ENCODE data around the gene RMRP. TPM values are rescaled to one million over a fixed set of nuclear protein-coding genes. Genes with fewer than 3 reads are reported as not detected.

The RMRP gene
- total and polyA plus RNA-seq, 9 donors = 19,485 TPM; not detected in 8

DNA sequence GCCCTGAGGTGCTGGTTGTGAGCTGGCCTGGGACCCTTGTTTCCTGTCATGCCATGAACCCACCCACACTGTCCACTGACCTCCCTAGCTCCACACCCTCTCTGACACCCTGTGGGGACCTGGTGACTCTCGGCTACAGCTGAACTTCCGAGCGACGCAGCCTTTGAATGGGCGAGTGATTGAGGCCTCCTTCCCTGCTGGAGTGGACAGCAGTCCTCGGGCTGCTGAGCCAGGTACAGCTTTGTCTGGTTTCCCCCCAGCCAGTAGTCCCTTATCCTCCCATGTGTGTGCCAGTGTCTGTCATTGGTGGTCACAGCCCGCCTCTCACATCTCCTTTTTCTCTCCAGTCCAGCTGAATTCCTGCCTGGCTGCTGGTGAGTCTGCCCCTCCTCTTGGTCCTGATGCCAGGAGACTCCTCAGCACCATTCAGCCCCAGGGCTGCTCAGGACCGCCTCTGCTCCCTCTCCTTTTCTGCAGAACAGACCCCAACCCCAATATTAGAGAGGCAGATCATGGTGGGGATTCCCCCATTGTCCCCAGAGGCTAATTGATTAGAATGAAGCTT is 22.0 kb upstream of the RMRP start:
- Histone ChIP-seq H3K4me1 (ENCODE audit: control insufficient read depth, insufficient read depth, low read length) (peaks cover 20% of the 10 kb centered on the region), H3K27me3 (ENCODE audit: control insufficient read depth, insufficient read depth, low read length) (peaks cover 2% of the 10 kb centered on the region), H3K27ac (ENCODE audit: low read length) (no peak overlapping the region), H3K9me3 (replicated peaks; ENCODE audit: control insufficient read depth, low read depth, low read length) (no peaks in the 10 kb centered on the region), H3K36me3 (ENCODE audit: control insufficient read depth, insufficient read depth, low read length) (peaks cover 32% of the 10 kb centered on the region), H3K4me3 (ENCODE audit: low read length) (no peak overlapping the region)
- WGBS (ENCODE audit: insufficient coverage) = 80% methylated on average over 7 of the region's 8 CpGs
- DNase-seq = no peak

DNA sequence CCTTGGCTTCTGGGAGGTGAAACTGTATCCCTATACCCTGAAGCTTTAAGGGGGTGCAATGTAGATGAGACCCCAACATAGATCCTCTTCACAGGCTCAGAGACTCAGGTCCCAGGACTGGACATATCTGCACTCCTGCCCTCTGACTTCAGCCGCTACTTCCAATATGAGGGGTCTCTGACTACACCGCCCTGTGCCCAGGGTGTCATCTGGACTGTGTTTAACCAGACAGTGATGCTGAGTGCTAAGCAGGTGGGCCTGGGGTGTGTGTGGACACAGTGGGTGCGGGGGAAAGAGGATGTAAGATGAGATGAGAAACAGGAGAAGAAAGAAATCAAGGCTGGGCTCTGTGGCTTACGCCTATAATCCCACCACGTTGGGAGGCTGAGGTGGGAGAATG is 21.3 kb upstream of the RMRP start:
- Histone ChIP-seq H3K27me3 (ENCODE audit: control insufficient read depth, insufficient read depth, low read length) (peaks cover 2% of the 10 kb centered on the region), H3K27ac (ENCODE audit: low read length) (no peak overlapping the region), H3K4me1 (ENCODE audit: control insufficient read depth, insufficient read depth, low read length) (peaks cover 19% of the 10 kb centered on the region), H3K36me3 (ENCODE audit: control insufficient read depth, insufficient read depth, low read length) (peaks cover 24% of the 10 kb centered on the region), H3K9me3 (replicated peaks; ENCODE audit: control insufficient read depth, low read depth, low read length) (no peaks in the 10 kb centered on the region), H3K4me3 (ENCODE audit: low read length) (no peak overlapping the region)
- WGBS (ENCODE audit: insufficient coverage) = 89% methylated on average over 3 of the region's 5 CpGs
- DNase-seq = no peak

DNA sequence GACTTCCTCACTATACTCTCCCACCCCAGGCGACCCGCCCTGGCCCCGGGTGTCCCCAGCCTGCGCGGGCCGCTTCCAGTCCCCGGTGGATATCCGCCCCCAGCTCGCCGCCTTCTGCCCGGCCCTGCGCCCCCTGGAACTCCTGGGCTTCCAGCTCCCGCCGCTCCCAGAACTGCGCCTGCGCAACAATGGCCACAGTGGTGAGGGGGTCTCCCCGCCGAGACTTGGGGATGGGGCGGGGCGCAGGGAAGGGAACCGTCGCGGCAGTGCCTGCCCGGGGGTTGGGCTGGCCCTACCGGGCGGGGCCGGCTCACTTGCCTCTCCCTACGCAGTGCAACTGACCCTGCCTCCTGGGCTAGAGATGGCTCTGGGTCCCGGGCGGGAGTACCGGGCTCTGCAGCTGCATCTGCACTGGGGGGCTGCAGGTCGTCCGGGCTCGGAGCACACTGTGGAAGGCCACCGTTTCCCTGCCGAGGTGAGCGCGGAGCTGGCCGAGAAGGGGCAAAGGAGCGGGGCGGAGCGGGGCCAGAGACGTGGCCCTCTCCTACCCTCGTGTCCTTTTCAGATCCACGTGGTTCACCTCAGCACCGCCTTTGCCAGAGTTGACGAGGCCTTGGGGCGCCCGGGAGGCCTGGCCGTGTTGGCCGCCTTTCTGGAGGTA is 18.0 kb upstream of the RMRP start:
- peaks cover 2% of the 10 kb centered on the region for H3K27me3 ChIP-seq (ENCODE audit: control insufficient read depth, insufficient read depth, low read length)
- no peak overlapping the region for H3K27ac ChIP-seq (ENCODE audit: low read length)
- H3K4me1 ChIP-seq (ENCODE audit: control insufficient read depth, insufficient read depth, low read length) = peaks cover 29% of the 10 kb centered on the region
- H3K4me3 ChIP-seq (ENCODE audit: low read length) = peak overlapping the region; percentile 54
- H3K9me3 ChIP-seq (replicated peaks; ENCODE audit: control insufficient read depth, low read depth, low read length) = no peaks in the 10 kb centered on the region
- peak; percentile 76 for DNase-seq
- no peaks in the 10 kb centered on the region for H3K36me3 ChIP-seq (ENCODE audit: control insufficient read depth, insufficient read depth, low read length)
- 1% methylated on average over 46 of the region's 51 CpGs for WGBS (ENCODE audit: insufficient coverage)

DNA sequence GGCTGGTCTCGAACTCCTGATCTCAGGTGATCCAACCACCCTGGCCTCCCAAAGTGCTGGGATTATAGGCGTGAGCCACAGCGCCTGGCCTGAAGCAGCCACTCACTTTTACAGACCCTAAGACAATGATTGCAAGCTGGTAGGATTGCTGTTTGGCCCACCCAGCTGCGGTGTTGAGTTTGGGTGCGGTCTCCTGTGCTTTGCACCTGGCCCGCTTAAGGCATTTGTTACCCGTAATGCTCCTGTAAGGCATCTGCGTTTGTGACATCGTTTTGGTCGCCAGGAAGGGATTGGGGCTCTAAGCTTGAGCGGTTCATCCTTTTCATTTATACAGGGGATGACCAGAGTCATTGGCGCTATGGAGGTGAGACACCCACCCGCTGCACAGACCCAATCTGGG is 17.4 kb upstream of the RMRP start:
- peak overlapping the region; percentile 54 for H3K4me3 ChIP-seq (ENCODE audit: low read length)
- no peaks in the 10 kb centered on the region for H3K9me3 ChIP-seq (replicated peaks; ENCODE audit: control insufficient read depth, low read depth, low read length)
- peaks cover 2% of the 10 kb centered on the region for H3K27me3 ChIP-seq (ENCODE audit: control insufficient read depth, insufficient read depth, low read length)
- no peak overlapping the region for H3K27ac ChIP-seq (ENCODE audit: low read length)
- DNase-seq = no peak
- no peaks in the 10 kb centered on the region for H3K36me3 ChIP-seq (ENCODE audit: control insufficient read depth, insufficient read depth, low read length)
- peaks cover 27% of the 10 kb centered on the region for H3K4me1 ChIP-seq (ENCODE audit: control insufficient read depth, insufficient read depth, low read length)
- 18% methylated on average over 12 of the region's 13 CpGs for WGBS (ENCODE audit: insufficient coverage)

DNA sequence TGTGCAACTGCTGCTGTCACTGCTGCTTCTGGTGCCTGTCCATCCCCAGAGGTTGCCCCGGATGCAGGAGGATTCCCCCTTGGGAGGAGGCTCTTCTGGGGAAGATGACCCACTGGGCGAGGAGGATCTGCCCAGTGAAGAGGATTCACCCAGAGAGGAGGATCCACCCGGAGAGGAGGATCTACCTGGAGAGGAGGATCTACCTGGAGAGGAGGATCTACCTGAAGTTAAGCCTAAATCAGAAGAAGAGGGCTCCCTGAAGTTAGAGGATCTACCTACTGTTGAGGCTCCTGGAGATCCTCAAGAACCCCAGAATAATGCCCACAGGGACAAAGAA is 16.2 kb upstream of the RMRP start:
- H3K4me3 ChIP-seq (ENCODE audit: low read length) = no peak overlapping the region

DNA sequence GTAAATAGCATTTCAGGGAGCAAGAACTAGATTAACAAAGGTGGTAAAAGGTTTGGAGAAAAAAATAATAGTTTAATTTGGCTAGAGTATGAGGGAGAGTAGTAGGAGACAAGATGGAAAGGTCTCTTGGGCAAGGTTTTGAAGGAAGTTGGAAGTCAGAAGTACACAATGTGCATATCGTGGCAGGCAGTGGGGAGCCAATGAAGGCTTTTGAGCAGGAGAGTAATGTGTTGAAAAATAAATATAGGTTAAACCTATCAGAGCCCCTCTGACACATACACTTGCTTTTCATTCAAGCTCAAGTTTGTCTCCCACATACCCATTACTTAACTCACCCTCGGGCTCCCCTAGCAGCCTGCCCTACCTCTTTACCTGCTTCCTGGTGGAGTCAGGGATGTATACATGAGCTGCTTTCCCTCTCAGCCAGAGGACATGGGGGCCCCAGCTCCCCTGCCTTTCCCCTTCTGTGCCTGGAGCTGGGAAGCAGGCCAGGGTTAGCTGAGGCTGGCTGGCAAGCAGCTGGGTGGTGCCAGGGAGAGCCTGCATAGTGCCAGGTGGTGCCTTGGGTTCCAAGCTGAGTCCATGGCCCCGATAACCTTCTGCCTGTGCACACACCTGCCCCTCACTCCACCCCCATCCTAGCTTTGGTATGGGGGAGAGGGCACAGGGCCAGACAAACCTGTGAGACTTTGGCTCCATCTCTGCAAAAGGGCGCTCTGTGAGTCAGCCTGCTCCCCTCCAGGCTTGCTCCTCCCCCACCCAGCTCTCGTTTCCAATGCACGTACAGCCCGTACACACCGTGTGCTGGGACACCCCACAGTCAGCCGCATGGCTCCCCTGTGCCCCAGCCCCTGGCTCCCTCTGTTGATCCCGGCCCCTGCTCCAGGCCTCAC is 15.6 kb upstream of the RMRP start, which contains the start of gene CA9:
Gene CA9, plus strand, starts transcription at position 797 of the 893 bp plus-strand sequence. Its CDS starts 32 bp downstream, at position 829.
- DNase-seq = no peak
- Histone ChIP-seq H3K27ac (ENCODE audit: low read length) (no peak within 1 kb of the TSS), H3K36me3 (ENCODE audit: control insufficient read depth, insufficient read depth, low read length) (no peaks in the 10 kb centered on the region), H3K4me3 (ENCODE audit: low read length) (no peak within 1 kb of the TSS), H3K27me3 (ENCODE audit: control insufficient read depth, insufficient read depth, low read length) (peaks cover 2% of the 10 kb centered on the region), H3K4me1 (ENCODE audit: control insufficient read depth, insufficient read depth, low read length) (peaks cover 32% of the 10 kb centered on the region), H3K9me3 (replicated peaks; ENCODE audit: control insufficient read depth, low read depth, low read length) (no peaks in the 10 kb centered on the region)
- WGBS (ENCODE audit: insufficient coverage) = 19% methylated on average over 8 of the region's 10 CpGs

More for the DNA sequence above, 16.2 kb upstream of the RMRP start:
- H3K27me3 ChIP-seq (ENCODE audit: control insufficient read depth, insufficient read depth, low read length) = peaks cover 2% of the 10 kb centered on the region
- peaks cover 32% of the 10 kb centered on the region for H3K4me1 ChIP-seq (ENCODE audit: control insufficient read depth, insufficient read depth, low read length)
- no peak overlapping the region for H3K27ac ChIP-seq (ENCODE audit: low read length)
- H3K36me3 ChIP-seq (ENCODE audit: control insufficient read depth, insufficient read depth, low read length) = no peaks in the 10 kb centered on the region
- 100% methylated on average over 1 of the region's 3 CpGs for WGBS (ENCODE audit: insufficient coverage)
- no peaks in the 10 kb centered on the region for H3K9me3 ChIP-seq (replicated peaks; ENCODE audit: control insufficient read depth, low read depth, low read length)
- no peak for DNase-seq

DNA sequence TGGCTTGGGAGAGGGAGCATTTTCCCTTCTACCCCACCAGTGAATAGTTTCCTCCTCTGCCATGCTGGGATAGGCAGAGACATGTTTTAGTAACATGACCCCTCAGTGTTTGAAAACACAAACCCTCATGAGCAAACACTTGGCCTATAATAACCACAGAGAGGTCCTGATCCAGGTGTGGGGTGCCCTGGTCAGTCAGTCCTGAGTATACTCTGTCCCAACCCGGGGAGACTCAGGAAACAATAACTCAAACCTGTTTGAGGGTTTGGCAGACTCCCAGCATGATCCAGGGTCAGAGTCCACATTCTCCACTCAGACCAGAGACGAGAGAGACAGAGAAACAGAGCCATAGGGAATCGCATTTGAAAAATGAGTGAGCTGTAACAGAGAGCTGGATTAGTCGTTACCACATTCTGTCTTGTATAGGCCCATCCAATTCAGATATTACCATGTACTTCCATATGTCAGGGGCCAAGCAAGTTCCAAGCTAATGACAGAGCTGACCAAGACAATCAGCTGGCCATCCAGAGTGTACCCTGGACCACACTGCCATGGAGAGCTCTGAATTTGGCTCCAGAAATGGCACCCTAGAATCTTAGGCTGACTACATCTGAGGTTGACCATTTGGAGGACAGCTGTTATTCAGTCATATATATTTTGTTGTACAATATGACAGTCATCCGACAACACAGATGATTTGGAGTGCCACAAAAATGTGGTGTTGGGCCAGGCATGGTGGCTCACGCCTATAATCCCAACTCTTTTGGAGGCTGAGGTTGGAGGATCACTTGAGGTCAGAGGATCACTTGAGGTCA is 11.7 kb upstream of the RMRP start:
- no peak for DNase-seq
- Histone ChIP-seq H3K36me3 (ENCODE audit: control insufficient read depth, insufficient read depth, low read length) (no peaks in the 10 kb centered on the region), H3K27me3 (ENCODE audit: control insufficient read depth, insufficient read depth, low read length) (no peaks in the 10 kb centered on the region), H3K27ac (ENCODE audit: low read length) (no peak overlapping the region), H3K4me3 (ENCODE audit: low read length) (no peak overlapping the region), H3K4me1 (ENCODE audit: control insufficient read depth, insufficient read depth, low read length) (peaks cover 26% of the 10 kb centered on the region), H3K9me3 (replicated peaks; ENCODE audit: control insufficient read depth, low read depth, low read length) (no peaks in the 10 kb centered on the region)
- no CpG with 5 or more reads among the region's 6 CpGs for WGBS (ENCODE audit: insufficient coverage)

DNA sequence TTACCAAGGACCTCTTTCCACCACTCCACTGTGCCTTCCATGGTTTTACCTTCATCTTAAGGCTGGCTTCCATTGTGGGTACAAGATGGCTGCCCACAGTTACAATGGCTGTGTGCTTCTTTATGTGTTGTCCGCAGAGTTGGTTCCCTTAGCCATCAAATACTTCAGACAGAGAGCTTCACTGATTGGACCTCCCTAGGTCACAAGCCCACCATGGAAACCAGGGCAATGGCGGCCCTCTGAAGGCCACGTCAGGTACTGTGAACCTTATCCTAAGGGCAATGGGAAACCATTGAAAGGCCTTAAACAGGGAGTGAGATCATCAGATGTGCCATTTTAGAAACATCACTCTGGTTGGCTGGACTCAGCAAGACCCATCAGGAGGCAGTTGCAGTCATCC is 10.1 kb upstream of the RMRP start:
- no peak for DNase-seq
- no peaks in the 10 kb centered on the region for H3K9me3 ChIP-seq (replicated peaks; ENCODE audit: control insufficient read depth, low read depth, low read length)
- H3K36me3 ChIP-seq (ENCODE audit: control insufficient read depth, insufficient read depth, low read length) = peaks cover 4% of the 10 kb centered on the region
- H3K27ac ChIP-seq (ENCODE audit: low read length) = no peak overlapping the region
- WGBS (ENCODE audit: insufficient coverage) = 100% methylated on average over 1 of the region's 3 CpGs
- no peak overlapping the region for H3K4me3 ChIP-seq (ENCODE audit: low read length)
- peaks cover 19% of the 10 kb centered on the region for H3K4me1 ChIP-seq (ENCODE audit: control insufficient read depth, insufficient read depth, low read length)
- no peaks in the 10 kb centered on the region for H3K27me3 ChIP-seq (ENCODE audit: control insufficient read depth, insufficient read depth, low read length)

DNA sequence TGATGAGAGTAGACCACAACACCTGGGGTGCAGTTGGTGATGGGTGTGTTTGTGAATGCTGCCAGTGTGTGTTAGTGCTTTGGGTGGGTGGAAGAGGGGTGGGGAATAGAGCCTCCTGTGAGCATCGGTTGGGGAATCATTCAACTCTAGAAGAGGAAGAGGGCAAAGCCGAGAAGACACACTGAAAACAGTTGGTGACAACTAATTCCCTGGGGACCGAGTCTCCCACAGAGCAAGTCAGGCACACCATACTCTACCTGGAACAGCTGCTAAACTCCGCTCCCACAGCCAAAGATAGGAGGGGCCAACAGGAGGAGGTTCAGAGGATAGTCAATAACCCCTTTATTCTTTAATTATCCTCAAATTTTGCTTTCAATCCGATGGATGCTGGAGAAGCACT is 8.7 kb upstream of the RMRP start:
- no peak for DNase-seq
- no peaks in the 10 kb centered on the region for H3K9me3 ChIP-seq (replicated peaks; ENCODE audit: control insufficient read depth, low read depth, low read length)
- 90% methylated on average over 4 of the region's 5 CpGs for WGBS (ENCODE audit: insufficient coverage)
- H3K36me3 ChIP-seq (ENCODE audit: control insufficient read depth, insufficient read depth, low read length) = peaks cover 16% of the 10 kb centered on the region
- H3K4me1 ChIP-seq (ENCODE audit: control insufficient read depth, insufficient read depth, low read length) = peaks cover 31% of the 10 kb centered on the region
- H3K27ac ChIP-seq (ENCODE audit: low read length) = no peak overlapping the region
- H3K4me3 ChIP-seq (ENCODE audit: low read length) = no peak overlapping the region
- no peaks in the 10 kb centered on the region for H3K27me3 ChIP-seq (ENCODE audit: control insufficient read depth, insufficient read depth, low read length)

Data from muscle of leg (tissue), 11 donors.